DMS53 (cell line): Measurements from ENCODE around the gene ABCC4.

Source experiments
- DNase-seq: peaks from one replicate; lab custom pipeline; 2025; lab: John Stamatoyannopoulos, UW

Gene ABCC4

GRCh38 chr13:95233026-95233635 lies 68.1 kb downstream of the ABCC4 start:
- no peak for DNase-seq

DNA sequence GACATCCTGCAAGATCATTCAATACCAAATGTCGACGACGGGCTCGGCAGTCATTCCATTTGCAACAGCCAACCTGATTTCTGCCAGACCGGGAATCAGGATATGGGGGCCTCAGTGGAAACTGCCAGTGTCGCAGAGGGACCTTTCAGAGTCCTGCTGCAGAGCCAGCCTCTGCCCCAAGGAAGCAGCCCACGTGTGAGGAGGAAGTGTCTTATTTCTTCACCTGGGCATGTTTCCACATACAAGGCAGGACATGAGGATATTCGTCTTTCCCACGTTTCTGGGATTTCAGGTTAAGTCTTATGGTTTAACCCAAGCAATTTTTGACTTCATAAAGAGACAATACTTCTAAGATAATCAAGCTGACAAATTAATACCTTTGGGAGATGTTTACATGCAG lies 69.9 kb downstream of the ABCC4 start:
- DNase-seq = no peak

DNA sequence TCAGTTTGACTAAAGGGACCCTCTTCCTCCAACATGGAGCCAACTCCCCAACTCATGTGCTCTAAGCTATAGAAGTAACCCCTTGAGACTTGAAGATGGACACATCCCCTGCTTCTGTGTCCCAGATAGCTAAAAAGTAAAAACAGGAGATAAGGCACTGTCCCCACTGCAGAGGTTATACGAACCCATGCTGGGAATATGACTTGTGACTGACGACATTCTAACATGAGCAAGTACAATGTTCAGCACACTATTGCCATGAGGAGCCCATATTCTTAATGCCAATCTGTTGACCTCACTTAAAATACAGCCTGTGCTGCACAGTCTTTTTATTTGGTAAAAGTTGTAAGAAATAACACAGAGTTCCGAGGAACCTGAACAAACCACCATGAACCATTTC lies 71.4 kb downstream of the ABCC4 start:
- DNase-seq = no peak

DNA sequence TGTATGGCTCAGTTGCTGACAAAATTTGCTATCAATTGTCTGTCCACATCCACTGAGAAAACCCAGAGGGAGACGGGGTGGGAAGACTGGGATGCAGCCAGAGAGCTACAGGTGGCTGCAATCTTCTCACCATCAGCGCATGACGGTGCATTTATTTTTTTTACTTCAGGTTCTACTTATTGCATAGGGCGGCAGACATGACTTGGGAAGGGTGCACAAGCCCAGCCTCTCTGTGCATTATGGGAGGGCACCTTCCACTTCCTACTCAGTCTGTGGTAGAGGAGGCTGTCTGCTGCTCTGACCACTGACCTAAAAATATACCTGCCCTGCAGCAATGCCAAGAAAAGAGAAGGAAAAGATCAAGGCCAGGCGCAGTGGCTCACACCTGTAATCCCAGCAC lies 73.1 kb downstream of the ABCC4 start:
- no peak for DNase-seq

- no peak for DNase-seq
Measured at GRCh38 chr13:95226932-95227695, 74.1 kb downstream of the ABCC4 start.

DNA sequence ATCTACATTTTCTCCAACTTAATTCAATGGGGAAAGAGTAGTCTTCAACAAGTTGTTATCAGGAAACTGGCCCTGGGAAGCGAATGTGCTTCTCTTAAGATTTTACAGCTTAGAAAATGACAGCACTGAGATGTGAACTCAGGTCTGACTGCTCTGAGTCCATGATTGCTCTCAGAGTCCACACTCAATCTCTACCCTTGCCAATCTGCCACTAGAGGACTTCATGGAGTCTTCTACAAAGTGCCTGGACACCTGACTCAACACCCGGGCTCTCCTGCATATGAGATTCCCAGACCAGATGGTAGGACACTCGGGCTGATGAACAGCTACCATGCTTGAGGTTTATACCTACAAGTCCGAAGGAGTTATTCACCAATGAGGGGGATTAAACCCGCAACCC lies 74.8 kb downstream of the ABCC4 start:
- no peak for DNase-seq

DNA sequence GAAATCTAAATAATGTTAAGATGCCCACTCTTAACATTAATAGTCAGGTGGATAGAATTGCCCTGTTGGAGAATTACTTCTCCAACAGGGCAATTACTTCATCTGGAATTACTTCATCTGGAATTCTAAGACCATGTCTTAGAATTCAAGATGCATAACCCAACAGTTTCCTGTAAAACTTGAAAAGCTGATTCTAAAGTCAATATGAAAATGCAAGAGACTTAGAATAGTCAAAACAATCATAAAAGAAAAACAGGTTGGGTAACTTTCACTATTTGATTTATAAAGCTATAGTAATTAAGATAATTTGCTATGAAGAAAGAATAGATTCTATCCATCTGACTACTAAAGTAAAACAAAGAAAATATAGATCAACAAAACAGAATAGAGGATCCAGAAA lies 75.2 kb downstream of the ABCC4 start:
- DNase-seq = no peak

- DNase-seq = no peak
Measured at GRCh38 chr13:95224064-95224463, 77.2 kb downstream of the ABCC4 start.

DNA sequence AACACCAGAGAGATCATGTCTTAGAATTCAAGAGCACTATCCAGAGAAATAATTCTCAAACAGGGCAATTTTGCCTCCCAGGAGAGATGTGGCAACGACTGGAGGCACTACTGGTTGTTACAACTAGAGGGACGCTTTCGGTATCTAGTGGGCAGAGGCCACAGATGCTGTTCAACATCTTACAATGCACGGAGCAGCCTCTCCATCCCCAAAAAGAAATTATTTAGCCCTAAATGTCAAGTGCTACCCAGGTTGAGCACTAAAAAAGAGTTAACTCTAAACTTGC lies 78.6 kb downstream of the ABCC4 start:
- no peak for DNase-seq

GRCh38 chr13:95221971-95222732 lies 79.1 kb downstream of the ABCC4 start:
- DNase-seq = no peak

GRCh38 chr13:95220611-95221010 lies 80.6 kb downstream of the ABCC4 start:
- no peak for DNase-seq

DNA sequence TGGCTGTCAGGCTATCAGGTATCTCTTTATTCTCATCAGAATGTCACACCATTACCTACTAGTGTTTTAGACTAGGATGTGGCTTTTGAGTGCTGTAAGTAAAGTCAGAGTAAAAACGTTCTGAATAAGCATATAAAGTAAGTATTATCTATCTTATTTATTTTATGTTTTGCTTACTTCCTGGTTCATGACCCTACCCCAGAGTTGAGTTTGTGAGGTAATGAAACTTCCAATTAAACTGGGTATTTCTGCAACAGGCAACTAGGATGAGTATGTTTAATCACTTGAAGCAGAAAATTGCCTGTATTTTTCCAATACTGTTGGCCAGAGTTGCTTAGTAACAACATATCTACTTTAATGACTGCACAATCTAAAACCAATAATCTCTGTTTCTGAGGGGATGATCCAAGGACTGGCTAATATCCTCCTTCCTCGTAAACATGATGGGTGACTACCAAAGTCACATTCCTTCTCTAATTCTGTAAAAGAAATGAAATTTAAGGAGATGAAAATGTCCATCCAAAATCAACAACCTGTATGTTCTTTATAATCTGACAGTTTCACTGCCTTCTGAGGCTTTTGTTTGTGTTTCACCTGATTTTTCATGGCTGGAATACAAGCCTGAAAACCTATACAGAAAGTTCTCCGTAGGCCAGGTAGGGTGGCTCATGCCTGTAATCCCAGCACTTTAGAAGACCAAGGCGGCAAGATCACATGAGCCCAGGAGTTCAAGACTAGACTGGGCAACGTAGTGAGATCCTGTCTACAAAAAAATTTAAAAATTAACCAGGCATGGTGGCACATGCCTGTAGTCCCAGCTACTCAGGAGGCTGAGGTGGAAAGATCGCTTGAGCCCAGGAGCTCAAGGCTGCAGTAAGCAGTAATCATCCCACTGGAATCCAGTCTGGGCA lies 83.1 kb downstream of the ABCC4 start:
- DNase-seq = no peak

DNA sequence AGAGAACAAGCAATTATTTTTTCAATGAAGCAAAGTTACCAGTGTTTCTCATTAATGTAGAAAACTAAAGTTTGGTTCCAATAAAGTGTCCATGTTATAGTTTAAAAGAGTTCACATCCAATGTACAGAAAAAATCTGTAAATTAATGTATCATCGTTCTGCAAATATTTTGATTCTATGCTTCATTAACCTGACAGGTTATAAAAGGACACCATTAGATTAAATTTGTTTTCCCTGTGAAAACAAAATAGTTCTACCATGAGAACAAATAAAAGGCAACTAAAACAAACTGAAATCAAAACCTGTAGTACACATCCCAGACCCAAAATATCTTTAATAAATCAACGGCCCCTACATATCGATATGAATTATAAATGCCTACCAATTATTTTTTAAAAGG lies 85.1 kb downstream of the ABCC4 start:
- no peak for DNase-seq

- no peak for DNase-seq
Measured at GRCh38 chr13:95212983-95213850, 88.0 kb downstream of the ABCC4 start.

- DNase-seq = no peak
Measured at GRCh38 chr13:95209109-95209508, 92.1 kb downstream of the ABCC4 start.

GRCh38 chr13:95207769-95208366 lies 93.4 kb downstream of the ABCC4 start:
- no peak for DNase-seq

- no peak for DNase-seq
Measured at GRCh38 chr13:95206116-95206515, 95.1 kb downstream of the ABCC4 start.

- no peak for DNase-seq
Measured at GRCh38 chr13:95204231-95204765, 97.0 kb downstream of the ABCC4 start.

GRCh38 chr13:95201814-95202651 lies 99.2 kb downstream of the ABCC4 start:
- no peak for DNase-seq
